Sigmoid colon (tissue), 7 donors: ENCODE measurements around the gene TCEAL1. TPM values are rescaled to one million over a fixed set of nuclear protein-coding genes. Genes with fewer than 3 reads are reported as not detected.

Experiments used
- DNase-seq: peaks from one replicate; pipeline ENCODE4 v3.0.0-alpha.2; 2019
- H3K27ac ChIP-seq, 4 donors: fragments of 200-600 bp; sonication (generic); one replicate each; pipeline ENCODE4 v1.5.1; 2016 to 2019; ENCODE audit warnings: mild to moderate bottlenecking in 1 of 4
- H3K27me3 ChIP-seq, 3 donors: fragments of 200-600 bp; sonication (generic); one replicate each; pipeline ENCODE4 v1.5.1; 2019; ENCODE audit warnings: mild to moderate bottlenecking in 1 of 3
- H3K36me3 ChIP-seq, 4 donors: fragments of 200-600 bp; sonication (generic); one replicate each; pipeline ENCODE4 v1.5.1; 2016 to 2019
- H3K4me1 ChIP-seq, 4 donors: fragments of 200-600 bp; sonication (generic); one replicate each; pipeline ENCODE4 v1.5.1; 2017 to 2019
- H3K4me3 ChIP-seq, 4 donors: fragments of 200-600 bp; sonication (generic); one replicate each; pipeline ENCODE4 v1.5.1; 2017 to 2019; ENCODE audit warnings: mild to moderate bottlenecking in 2 of 4, moderate library complexity in 1 of 4
- H3K9me3 ChIP-seq, 4 donors: fragments of 200-600 bp in 3 of 4; sonication (generic) in 3 of 4; one replicate each; pipeline versions ENCODE4 v1.5.1 to v1.6.1; 2013 to 2019
- CTCF ChIP-seq, 4 experiments: fragments of 450-650 bp in 3 of 4; fragments of 200-600 bp in 1 of 4; IDR thresholded peaks; one replicate each; pipeline ENCODE4 v1.5.1; 2016 to 2019; ENCODE audit warnings: antibody characterized with exemption in 4 of 4, mild to moderate bottlenecking in 3 of 4, moderate library complexity in 2 of 4
- EP300 ChIP-seq, 4 donors: sonication (generic); formaldehyde crosslinking; IDR thresholded peaks; one replicate each; pipeline ENCODE4 v1.6.1; 2017; ENCODE audit warnings: antibody characterized with exemption in 4 of 4
- POLR2A ChIP-seq, 2 donors: fragments of 450-650 bp; IDR thresholded peaks; one replicate each; pipeline ENCODE4 v1.6.1; 2016; ENCODE audit warnings: antibody characterized with exemption in 2 of 2, mild to moderate bottlenecking in 2 of 2, moderate library complexity in 2 of 2
- POLR2AphosphoS5 ChIP-seq, 4 donors: sonication (generic); formaldehyde crosslinking; IDR thresholded peaks; one replicate each; pipeline ENCODE4 v1.6.1; 2017; ENCODE audit warnings: antibody characterized with exemption in 4 of 4
- WGBS, 2 donors: extraction: QIAGEN DNeasy Blood & Tissue Kit; methylation state at CpG; one replicate each; pipeline ENCODE4 v1.1.7; 2013; 5-methylcytosine and 5-hydroxymethylcytosine counted together
- intact Hi-C: fragments of 100-400 bp; cut with DNase I; formaldehyde crosslinking; loops from one replicate; pipeline ENCODE4 v1.15.1; 2023
- polyA plus RNA-seq, 3 donors: library from polyadenylated mRNA; stranded (reverse); fragments of 200-250 nt; gene quantifications; one replicate each; pipeline ENCODE4 v1.2.3, GENCODE V29; 2013
- total RNA-seq, 4 donors: library from RNA; depleted of rRNA; stranded (reverse); fragments of >200 nt; gene quantifications; one replicate each; pipeline ENCODE4 v1.1.0, GENCODE V29; 2016
- donor health status: healthy with polysubstance abuse.
- donor health status: Bipolar disorder and iron deficiency.
- donor health status: healthy.

Gene TCEAL1
- total and polyA plus RNA-seq, 7 donors: 19.5 to 186 (median 135) TPM

- H3K4me3 ChIP-seq: no peak overlapping the region
- DNase-seq: no peak
- H3K27me3 ChIP-seq: no peaks in the 10 kb centered on the region
- no peak overlapping the region for H3K27ac ChIP-seq
- WGBS, 2 donors: 83 to 86% methylated on average over 1 of the region's 1 CpG
- intact Hi-C loops: no loop called here
- H3K4me1 ChIP-seq: no peaks in the 10 kb centered on the region
- no peaks in the 10 kb centered on the region for H3K36me3 ChIP-seq
- H3K9me3 ChIP-seq: no peaks in the 10 kb centered on the region
- TF ChIP-seq EP300 (IDR thresholded peaks at IDR 0.05) (no peak), CTCF (IDR thresholded peaks at IDR 0.05) (no peak), POLR2A (IDR thresholded peaks at IDR 0.05) (no peak), POLR2AphosphoS5 (IDR thresholded peaks at IDR 0.05) (no peak)
Observed at GRCh38 chrX:103613362-103613890, 15.3 kb upstream of the TCEAL1 start.

GRCh38 chrX:103614999-103615398 is 13.8 kb upstream of the TCEAL1 start:
- TF ChIP-seq EP300 (IDR thresholded peaks at IDR 0.05) (no peak), POLR2AphosphoS5 (IDR thresholded peaks at IDR 0.05) (no peak), CTCF (IDR thresholded peaks at IDR 0.05) (no peak), POLR2A (IDR thresholded peaks at IDR 0.05) (no peak)
- Histone ChIP-seq H3K4me3 (no peak overlapping the region), H3K27ac (no peak overlapping the region), H3K27me3 (no peaks in the 10 kb centered on the region), H3K9me3 (no peaks in the 10 kb centered on the region), H3K36me3 (no peaks in the 10 kb centered on the region), H3K4me1 (no peaks in the 10 kb centered on the region)
- intact Hi-C loops: no loop called here
- 89 to 100% methylated on average over 1 of the region's 1 CpG for WGBS, 2 donors
- no peak for DNase-seq

DNA sequence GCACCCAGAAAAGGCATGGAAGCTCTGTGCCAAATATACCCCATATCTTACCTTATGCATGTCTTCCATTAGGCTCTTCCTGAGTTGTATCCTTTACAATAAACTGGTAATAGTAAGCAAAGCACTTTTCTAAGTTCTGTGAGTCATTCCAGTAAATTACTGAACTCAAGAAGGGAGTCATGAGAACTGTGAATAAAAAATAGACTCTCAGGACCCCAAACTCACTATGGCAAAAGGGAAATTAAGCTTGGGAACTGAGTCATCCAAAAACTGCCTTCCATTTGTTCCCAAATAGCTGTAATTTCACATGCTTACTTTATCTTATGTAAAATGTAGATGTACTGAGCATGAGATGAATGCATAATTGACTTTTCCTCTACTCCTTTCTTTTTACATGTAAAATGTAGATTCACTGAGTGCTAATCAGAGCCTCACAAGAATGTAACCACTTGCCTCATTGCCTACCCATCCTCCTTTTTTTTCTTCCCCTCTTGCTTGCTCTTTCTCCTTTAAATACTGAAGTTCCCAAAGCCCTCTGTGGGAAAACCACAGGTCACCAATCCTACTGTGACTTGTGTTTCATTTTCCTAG is 12.9 kb upstream of the TCEAL1 start:
- Histone ChIP-seq H3K36me3 (no peaks in the 10 kb centered on the region), H3K27ac (no peak overlapping the region), H3K4me3 (no peak overlapping the region), H3K4me1 (no peaks in the 10 kb centered on the region), H3K9me3 (no peaks in the 10 kb centered on the region), H3K27me3 (no peaks in the 10 kb centered on the region)
- DNase-seq: no peak
- intact Hi-C loops: no loop called here
- no peak for TF ChIP-seq EP300 (IDR thresholded peaks at IDR 0.05)
- TF ChIP-seq POLR2A (IDR thresholded peaks at IDR 0.05): no peak
- no peak for TF ChIP-seq POLR2AphosphoS5 (IDR thresholded peaks at IDR 0.05)
- TF ChIP-seq CTCF (IDR thresholded peaks at IDR 0.05): no peak

GRCh38 chrX:103616676-103617186 is 12.0 kb upstream of the TCEAL1 start:
- H3K4me3 ChIP-seq: no peak overlapping the region
- TF ChIP-seq POLR2AphosphoS5 (IDR thresholded peaks at IDR 0.05) (no peak), CTCF (IDR thresholded peaks at IDR 0.05) (no peak), POLR2A (IDR thresholded peaks at IDR 0.05) (no peak), EP300 (IDR thresholded peaks at IDR 0.05) (no peak)
- no peak overlapping the region for H3K27ac ChIP-seq
- no peaks in the 10 kb centered on the region for H3K27me3 ChIP-seq
- intact Hi-C loops: no loop called here
- no peaks in the 10 kb centered on the region for H3K9me3 ChIP-seq
- H3K4me1 ChIP-seq: no peaks in the 10 kb centered on the region
- H3K36me3 ChIP-seq: no peaks in the 10 kb centered on the region
- WGBS, 2 donors: 66 to 67% methylated on average over 1 of the region's 1 CpG
- no peak for DNase-seq
